ENCODE results near the gene PI4KB. TPM values are rescaled to one million over a fixed set of nuclear protein-coding genes. Genes with fewer than 3 reads are reported as not detected.

PI4KB gene
- total and polyA plus RNA-seq, 9 of the 15 experiments (the other 6 are each of a cell fraction or from before 2014, with no cell fraction given), result 3.1 to 65.4 (median 45.1) TPM

- TF ChIP-seq ESRRB (CRISPR knock-in tag; IDR thresholded peaks at IDR 0.05; ENCODE audit: borderline replicate concordance) (no peak), ARID2 (IDR thresholded peaks at IDR 0.05) (no peak), PHB2 (IDR thresholded peaks at IDR 0.05; ENCODE audit: low read depth) (no peak), RERE (CRISPR knock-in tag; IDR thresholded peaks at IDR 0.05; ENCODE audit: borderline replicate concordance) (no peak), CSDE1 (IDR thresholded peaks at IDR 0.05) (no peak), ZNF445 (CRISPR knock-in tag; IDR thresholded peaks at IDR 0.05; ENCODE audit: low read depth) (no peak), CEBPG (CRISPR knock-in tag; IDR thresholded peaks at IDR 0.05) (no peak), CEBPG (tag; conservative IDR thresholded peaks at IDR 0.05 in 1 of 2, IDR thresholded peaks at IDR 0.05 in 1 of 2) (no peak), E2F8 (IDR thresholded peaks at IDR 0.05; ENCODE audit: low read depth, partially characterized antibody) (peak; percentile 49), CREBBP (IDR thresholded peaks at IDR 0.05; ENCODE audit: low read depth, low read length) (no peak), SMC3 (conservative IDR thresholded peaks at IDR 0.05; ENCODE audit: insufficient read depth, low read depth, low read length) (no peak)
- TF ChIP-seq, protein P1, sequence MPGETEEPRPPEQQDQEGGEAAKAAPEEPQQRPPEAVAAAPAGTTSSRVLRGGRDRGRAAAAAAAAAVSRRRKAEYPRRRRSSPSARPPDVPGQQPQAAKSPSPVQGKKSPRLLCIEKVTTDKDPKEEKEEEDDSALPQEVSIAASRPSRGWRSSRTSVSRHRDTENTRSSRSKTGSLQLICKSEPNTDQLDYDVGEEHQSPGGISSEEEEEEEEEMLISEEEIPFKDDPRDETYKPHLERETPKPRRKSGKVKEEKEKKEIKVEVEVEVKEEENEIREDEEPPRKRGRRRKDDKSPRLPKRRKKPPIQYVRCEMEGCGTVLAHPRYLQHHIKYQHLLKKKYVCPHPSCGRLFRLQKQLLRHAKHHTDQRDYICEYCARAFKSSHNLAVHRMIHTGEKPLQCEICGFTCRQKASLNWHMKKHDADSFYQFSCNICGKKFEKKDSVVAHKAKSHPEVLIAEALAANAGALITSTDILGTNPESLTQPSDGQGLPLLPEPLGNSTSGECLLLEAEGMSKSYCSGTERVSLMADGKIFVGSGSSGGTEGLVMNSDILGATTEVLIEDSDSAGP (CRISPR knock-in tag; IDR thresholded peaks at IDR 0.05), result no peak
- TF ChIP-seq, protein P2, sequence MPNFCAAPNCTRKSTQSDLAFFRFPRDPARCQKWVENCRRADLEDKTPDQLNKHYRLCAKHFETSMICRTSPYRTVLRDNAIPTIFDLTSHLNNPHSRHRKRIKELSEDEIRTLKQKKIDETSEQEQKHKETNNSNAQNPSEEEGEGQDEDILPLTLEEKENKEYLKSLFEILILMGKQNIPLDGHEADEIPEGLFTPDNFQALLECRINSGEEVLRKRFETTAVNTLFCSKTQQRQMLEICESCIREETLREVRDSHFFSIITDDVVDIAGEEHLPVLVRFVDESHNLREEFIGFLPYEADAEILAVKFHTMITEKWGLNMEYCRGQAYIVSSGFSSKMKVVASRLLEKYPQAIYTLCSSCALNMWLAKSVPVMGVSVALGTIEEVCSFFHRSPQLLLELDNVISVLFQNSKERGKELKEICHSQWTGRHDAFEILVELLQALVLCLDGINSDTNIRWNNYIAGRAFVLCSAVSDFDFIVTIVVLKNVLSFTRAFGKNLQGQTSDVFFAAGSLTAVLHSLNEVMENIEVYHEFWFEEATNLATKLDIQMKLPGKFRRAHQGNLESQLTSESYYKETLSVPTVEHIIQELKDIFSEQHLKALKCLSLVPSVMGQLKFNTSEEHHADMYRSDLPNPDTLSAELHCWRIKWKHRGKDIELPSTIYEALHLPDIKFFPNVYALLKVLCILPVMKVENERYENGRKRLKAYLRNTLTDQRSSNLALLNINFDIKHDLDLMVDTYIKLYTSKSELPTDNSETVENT (CRISPR knock-in tag; IDR thresholded peaks at IDR 0.05), result no peak; the same call in 1 of the 2 replicates
These were observed 72.7 kb downstream of the PI4KB start, which contains the start of gene PSMD4 (continued) for GRCh38 chr1:151254217-151255213.
